Measurements from ENCODE around the gene GUCD1.

DNA sequence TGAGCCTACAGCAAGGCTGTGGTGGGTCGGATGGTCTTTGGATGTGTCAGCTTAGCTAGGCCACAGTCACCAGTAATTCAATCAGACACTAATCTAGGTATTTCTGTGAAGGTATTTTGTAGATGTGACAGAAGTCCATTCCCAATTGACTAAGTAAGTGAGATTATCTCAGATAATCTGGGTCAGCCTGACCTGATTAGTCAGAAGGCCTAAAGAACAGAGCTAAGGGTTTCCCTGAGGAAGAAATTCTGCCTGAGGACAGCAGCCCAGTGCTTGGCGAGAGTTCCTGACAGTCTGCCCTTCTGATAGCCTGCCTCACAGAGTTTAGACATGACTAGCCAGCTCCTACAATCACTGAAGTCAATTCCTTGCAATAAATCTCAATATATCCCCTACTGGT, 28.7 kb downstream of the GUCD1 start:
- TF ChIP-seq, protein P1, sequence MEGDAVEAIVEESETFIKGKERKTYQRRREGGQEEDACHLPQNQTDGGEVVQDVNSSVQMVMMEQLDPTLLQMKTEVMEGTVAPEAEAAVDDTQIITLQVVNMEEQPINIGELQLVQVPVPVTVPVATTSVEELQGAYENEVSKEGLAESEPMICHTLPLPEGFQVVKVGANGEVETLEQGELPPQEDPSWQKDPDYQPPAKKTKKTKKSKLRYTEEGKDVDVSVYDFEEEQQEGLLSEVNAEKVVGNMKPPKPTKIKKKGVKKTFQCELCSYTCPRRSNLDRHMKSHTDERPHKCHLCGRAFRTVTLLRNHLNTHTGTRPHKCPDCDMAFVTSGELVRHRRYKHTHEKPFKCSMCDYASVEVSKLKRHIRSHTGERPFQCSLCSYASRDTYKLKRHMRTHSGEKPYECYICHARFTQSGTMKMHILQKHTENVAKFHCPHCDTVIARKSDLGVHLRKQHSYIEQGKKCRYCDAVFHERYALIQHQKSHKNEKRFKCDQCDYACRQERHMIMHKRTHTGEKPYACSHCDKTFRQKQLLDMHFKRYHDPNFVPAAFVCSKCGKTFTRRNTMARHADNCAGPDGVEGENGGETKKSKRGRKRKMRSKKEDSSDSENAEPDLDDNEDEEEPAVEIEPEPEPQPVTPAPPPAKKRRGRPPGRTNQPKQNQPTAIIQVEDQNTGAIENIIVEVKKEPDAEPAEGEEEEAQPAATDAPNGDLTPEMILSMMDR (IDR thresholded peaks at IDR 0.05; ENCODE audit: insufficient read depth, low read depth, low read length): no peak
- TF ChIP-seq EZH2 (IDR thresholded peaks at IDR 0.05; ENCODE audit: insufficient read depth, low read length): no peak

Data from astrocyte (in vitro differentiated cells and primary cell).